HCT116 (cell line): ENCODE measurements around the gene THOC2.

Source experiments
- EZH2 ChIP-seq: fragments of 200-600 bp; sonication (generic); IDR thresholded peaks from 2 replicates; pipeline ENCODE4 v1.6.1; 2017; ENCODE audit warnings: antibody characterized with exemption, mixed run types
- POLR2A ChIP-seq: IDR thresholded peaks from 2 replicates; pipeline ENCODE4 v1.7.0; 2011; ENCODE audit warnings: borderline replicate concordance; ENCODE audit not compliant: insufficient read depth, insufficient read length; ENCODE audit errors: extremely low read depth
- POLR2AphosphoS5 ChIP-seq: IDR thresholded peaks from 2 replicates; pipeline ENCODE4 v1.6.1; 2011; ENCODE audit warnings: mild to moderate bottlenecking, low read depth, low read length, moderate library complexity
- SP1 ChIP-seq: IDR thresholded peaks from 2 replicates; pipeline ENCODE4 v1.6.1; 2012; ENCODE audit warnings: low read depth
- ZNF274 ChIP-seq: fragments of 200-500 bp; sonication (Bioruptor generic); IDR thresholded peaks from 2 replicates; pipeline ENCODE4 v1.6.1; 2014; ENCODE audit warnings: mild to moderate bottlenecking, low read depth, low read length, inconsistent platforms
- TF ChIP-seq, protein P1 (sequence below), 3 experiments: fragments of 200-600 bp in 1 of 3; sonication (generic) in 1 of 3; IDR thresholded peaks in 2 of 3; conservative IDR thresholded peaks in 1 of 3; 2 replicates each; pipeline ENCODE4 v1.5.1; 2012 to 2017; ENCODE audit warnings: low read depth in 2 of 3, low read length in 2 of 3, antibody characterized with exemption in 1 of 3, borderline replicate concordance in 1 of 3, control low read depth in 1 of 3, mild to moderate bottlenecking in 1 of 3, mixed read lengths in 1 of 3, mixed run types in 1 of 3, moderate library complexity in 1 of 3; ENCODE audit not compliant: insufficient read depth in 1 of 3
- TF ChIP-seq, protein P2 (sequence below): IDR thresholded peaks from 2 replicates; pipeline ENCODE4 v1.6.1; 2012

DNA sequence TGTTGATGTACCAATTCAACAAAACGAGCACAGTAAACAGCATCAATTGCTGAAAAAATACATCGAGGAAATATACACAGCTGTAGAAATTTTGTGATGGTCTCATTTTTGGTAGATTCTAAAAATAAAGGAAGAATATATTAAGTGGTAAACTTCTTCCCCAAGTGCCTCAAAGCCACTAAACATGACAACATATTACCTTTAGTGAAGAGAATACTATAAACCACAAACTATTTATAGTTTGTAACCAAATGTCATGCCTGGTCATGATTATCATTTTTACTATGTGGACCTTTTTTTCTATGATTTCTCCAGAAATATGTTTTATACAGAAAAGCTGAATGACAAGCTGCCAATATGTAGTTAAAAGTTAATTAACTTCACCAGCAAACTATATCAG lies 106.9 kb downstream of the THOC2 start:
- TF ChIP-seq SP1 (no peak), POLR2AphosphoS5 (no peak), POLR2A (no peak), EZH2 (no peak), ZNF274 (no peak)
- TF ChIP-seq, protein P1, sequence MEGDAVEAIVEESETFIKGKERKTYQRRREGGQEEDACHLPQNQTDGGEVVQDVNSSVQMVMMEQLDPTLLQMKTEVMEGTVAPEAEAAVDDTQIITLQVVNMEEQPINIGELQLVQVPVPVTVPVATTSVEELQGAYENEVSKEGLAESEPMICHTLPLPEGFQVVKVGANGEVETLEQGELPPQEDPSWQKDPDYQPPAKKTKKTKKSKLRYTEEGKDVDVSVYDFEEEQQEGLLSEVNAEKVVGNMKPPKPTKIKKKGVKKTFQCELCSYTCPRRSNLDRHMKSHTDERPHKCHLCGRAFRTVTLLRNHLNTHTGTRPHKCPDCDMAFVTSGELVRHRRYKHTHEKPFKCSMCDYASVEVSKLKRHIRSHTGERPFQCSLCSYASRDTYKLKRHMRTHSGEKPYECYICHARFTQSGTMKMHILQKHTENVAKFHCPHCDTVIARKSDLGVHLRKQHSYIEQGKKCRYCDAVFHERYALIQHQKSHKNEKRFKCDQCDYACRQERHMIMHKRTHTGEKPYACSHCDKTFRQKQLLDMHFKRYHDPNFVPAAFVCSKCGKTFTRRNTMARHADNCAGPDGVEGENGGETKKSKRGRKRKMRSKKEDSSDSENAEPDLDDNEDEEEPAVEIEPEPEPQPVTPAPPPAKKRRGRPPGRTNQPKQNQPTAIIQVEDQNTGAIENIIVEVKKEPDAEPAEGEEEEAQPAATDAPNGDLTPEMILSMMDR (IDR thresholded peaks at IDR 0.05 in 2 of 3, conservative IDR thresholded peaks at IDR 0.05 in 1 of 3; ENCODE audit: borderline replicate concordance in 1 of 3, insufficient read depth in 1 of 3, low read depth in 2 of 3, low read length in 2 of 3), result no peak
- TF ChIP-seq, protein P2, sequence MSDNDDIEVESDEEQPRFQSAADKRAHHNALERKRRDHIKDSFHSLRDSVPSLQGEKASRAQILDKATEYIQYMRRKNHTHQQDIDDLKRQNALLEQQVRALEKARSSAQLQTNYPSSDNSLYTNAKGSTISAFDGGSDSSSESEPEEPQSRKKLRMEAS, result no peak
